ENCODE results near the gene SCD.

The SCD gene

GRCh38 chr10:100341953-100342626 is 4.9 kb upstream of the SCD start:
- peak; percentile 23; the same call in 1 of the 2 replicates for TF ChIP-seq CTCF (IDR thresholded peaks at IDR 0.05)

- no peak for TF ChIP-seq CTCF (IDR thresholded peaks at IDR 0.05)
Observed at GRCh38 chr10:100342627-100342972, 4.4 kb upstream of the SCD start.

DNA sequence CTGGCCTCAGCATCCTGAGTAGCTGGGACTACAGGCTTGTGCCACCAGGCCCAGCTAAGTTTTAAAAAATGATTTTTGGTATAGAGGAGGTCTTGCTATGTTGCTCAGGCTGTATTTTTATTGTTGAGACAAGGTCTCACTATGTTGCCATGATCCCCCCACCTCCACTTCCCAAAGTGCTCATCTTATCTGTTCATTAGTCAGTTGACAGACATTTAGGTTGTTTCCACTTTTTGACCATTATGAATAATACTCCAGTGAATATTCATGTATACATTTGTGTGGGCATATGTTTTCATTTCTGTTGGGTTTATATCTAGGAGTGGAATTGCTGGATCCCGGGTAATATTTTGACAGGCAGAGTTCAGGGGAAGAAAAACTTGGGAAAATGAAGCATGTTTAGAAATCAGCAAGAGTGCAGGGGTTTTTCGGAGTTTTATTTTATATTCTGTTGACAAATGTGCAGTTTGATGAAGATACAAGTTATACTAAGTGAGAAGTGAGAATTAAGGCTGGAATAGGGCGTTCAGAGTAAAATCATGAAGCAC is 2.7 kb upstream of the SCD start:
- TF ChIP-seq CTCF (IDR thresholded peaks at IDR 0.05) = no peak

DNA sequence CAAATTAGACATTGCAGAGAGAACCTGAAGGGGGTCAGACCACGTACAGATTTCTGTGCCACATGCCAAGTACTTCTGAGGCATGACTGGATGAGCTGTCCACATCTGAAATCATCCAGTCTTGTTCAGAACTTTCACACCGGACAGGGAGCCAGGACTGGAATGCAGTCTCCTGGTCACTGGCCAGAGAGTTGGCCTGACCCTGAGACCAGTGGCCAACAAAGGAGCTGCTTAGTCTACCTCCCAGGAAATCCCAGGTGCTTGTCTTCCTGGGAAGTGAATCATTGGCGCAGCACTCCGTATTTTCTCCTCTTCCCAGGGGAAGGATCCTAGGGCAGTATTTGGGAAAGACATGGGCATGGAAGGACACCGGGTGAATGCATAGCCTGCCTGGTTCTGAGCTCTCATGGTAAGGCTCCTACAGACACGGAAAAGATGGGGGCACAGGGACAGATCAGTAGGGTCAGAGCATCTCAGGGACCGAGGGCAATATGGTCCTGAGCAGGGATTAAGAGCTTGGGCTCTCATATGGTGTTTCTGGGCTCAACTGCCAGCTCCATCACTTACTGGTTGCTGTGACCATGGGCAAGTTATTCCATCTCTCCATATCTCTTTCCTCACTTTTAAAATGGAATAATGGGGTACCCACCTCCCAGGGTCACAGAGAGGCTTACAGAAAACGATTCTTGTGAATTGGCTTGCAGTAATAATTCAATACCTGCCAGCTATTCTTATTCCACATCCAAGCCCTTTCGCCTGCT is 1.3 kb upstream of the SCD start:
- TF ChIP-seq CTCF (IDR thresholded peaks at IDR 0.05) = no peak

DNA sequence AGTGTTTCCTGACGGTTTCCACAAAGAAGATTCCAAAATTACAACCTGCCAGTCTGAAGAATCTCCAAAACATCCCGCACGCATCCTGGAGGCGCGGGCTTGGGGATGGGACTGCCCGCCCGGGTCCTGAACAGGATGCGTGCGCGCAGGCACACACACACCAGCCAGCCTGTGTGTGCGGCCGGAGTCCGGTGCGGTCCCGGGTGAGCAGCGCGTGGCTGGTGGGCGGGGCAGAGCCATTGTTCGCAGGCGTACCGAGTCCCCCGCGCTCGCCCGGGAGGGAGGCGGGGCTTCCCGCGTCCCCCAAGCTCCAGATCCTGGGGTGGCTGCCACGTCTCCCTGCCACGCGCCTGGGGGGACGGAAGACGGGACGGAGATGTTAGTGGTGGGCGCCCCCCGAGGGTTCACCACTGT is 675 bp upstream of the SCD start:
- no peak for TF ChIP-seq CTCF (IDR thresholded peaks at IDR 0.05)

GRCh38 chr10:100347568-100348195 is 649 bp downstream of the SCD start:
- TF ChIP-seq CTCF (IDR thresholded peaks at IDR 0.05) = no peak

GRCh38 chr10:100348389-100348927 is 1.4 kb downstream of the SCD start:
- TF ChIP-seq CTCF (IDR thresholded peaks at IDR 0.05) = no peak
